HG02759 (cell line): ENCODE measurements around the gene TM4SF5.

ENCODE experiments used
- ATAC-seq: cut with Tn5 transposase; IDR thresholded peaks from one replicate; pipeline ENCODE4 v1.9.1; 2021; ENCODE audit warnings: mild to moderate bottlenecking, moderate library complexity; ENCODE audit not compliant: unreplicated experiment

TM4SF5 gene, protein sequence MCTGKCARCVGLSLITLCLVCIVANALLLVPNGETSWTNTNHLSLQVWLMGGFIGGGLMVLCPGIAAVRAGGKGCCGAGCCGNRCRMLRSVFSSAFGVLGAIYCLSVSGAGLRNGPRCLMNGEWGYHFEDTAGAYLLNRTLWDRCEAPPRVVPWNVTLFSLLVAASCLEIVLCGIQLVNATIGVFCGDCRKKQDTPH

DNA sequence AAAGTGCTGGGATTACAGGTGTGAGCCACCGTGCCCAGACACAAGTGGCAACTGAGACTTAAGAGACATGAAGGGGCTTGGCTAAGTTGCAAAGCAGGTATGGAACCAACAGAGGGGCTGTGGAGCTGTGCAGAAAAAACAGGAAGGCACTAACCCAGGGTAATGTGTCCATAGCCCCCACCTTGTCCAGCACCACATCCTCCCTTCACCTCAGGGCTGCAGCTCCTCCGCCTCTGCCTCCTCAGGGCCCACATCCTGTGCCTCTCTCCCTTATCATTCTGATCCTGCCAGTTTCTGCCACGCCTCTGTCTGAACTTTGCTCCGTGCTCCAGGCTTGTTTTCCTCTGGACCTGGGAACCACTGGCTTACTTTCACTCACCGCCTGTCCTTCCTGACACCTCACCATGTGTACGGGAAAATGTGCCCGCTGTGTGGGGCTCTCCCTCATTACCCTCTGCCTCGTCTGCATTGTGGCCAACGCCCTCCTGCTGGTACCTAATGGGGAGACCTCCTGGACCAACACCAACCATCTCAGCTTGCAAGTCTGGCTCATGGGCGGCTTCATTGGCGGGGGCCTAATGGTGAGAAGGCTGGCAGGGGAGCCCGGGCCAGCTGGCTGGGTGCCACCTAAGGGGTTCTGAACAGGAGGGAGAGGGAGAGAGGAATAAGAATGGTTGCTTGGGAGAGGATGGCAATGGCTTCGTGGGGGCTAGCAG lies at the start of gene TM4SF5:
TM4SF5 (plus strand) TSS at position 368 of the 716 bp plus-strand sequence; CDS start at position 405, 37 bp downstream.
- no peak for ATAC-seq

DNA sequence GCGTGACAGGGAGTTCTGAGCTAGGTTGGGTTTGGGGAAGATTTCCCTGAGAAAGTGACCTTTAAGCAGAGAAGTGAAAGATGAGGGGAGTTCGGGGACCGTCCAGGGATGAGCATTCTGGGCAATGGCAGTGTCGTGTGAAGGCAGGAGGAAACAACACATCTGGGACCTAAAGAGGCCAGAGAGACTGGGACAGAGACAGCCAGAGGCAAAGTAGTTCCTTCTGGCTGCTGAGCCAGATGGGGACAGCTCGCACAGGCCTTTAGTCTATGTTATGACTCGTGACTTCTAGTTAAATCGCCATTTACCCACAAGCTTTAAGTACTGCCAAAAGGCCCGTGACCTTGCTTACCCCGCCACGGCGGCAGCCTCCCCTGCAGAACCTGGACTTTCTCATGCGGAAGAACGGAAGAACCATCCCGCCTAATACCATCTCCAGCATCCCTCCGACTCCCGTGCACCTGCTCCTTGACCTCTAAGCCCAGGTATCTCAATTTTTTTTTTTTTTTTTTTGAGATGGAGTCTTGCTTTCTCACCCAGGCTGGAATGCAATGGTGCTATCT lies 48.9 kb upstream of the TM4SF5 start:
- ATAC-seq, result no peak

DNA sequence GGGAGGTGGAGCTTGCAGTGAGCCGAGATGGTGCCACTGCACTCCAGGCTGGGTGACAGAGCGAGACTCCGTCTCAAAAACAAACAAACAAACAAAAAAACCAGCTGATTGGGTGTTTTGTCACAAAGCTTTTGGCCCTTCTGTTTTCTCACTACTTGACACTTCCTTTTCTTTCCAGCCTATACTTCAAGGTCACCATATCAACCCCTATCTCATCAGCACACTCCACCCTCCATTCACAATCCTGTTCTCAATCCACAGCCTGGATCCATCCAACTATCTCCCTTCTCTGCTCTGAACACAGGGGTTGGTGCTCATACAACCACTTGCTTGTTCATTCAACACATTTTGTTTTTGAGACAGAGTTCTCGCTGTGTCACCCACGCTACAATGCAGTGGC lies 47.0 kb upstream of the TM4SF5 start:
- ATAC-seq, result no peak

DNA sequence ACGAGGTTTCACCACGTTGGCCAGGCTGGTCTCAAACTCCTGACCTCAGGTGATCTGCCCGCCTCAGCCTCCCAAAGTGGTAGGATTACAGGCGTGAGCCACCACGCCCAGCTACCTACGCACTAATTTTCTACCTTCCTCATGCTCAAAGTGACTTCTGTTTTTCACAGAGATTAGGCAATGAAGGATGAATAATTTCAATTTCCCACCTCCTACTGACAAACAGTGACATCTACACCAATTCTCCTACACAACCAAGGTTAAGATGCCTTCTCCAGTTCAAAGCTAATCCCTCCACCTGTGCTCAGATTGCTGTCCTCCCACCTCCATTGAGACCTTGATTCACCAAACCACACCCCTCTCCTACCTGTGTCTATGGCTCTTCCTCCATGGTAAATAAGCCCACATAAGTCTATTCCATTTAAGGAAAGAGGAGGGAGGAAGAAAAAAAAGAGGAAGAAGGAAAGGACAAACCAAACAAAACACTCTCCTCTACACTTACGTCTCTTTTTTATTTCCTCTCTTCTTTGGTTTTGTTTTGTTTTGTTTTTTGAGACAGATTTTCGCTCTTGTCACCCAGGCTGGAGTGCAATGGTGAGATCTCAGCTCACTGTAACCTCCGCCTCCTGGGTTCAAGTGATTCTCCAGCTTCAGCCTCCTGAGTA lies 45.9 kb upstream of the TM4SF5 start:
- no peak for ATAC-seq

DNA sequence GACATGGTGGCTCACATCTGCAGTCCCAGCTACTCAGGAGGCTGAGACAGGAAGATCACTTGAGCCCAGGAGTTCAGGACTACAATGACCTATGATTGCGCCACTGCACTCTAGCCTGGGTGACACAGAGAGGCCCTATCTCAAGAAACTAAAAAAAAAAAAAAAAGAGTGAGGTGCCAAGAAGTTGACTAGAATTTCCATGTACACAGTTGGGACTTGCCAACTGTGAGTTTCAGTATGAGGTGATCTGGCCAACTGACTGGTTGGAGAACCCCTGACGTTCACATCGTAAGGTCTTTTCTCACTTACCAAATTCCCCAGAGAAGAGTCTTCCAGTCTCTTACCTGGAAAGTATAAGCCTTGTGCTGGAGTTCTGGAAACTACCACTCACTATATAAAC lies 43.6 kb upstream of the TM4SF5 start:
- no peak for ATAC-seq

DNA sequence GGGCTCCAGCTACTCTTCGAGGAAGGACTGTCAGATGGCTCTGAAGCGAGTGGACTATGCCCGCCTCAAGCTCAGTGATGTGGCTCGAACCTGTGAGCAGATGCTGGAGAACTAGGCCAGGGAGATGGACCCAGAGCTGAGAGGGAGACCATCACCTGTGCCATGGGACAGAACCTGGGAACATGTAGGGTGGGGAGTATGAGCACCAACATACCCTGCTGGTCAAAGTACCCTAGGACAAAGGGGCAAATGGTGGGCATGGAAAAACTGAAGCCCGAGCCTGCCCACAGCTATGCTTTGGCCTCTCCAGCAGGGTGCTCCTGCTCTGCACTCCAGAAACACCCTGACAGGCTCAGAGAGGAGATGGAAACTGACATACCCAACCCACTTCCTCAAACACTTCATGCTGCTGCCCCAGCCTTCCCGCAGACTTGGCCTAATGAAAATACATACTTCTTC lies 38.6 kb upstream of the TM4SF5 start:
- ATAC-seq, result no peak

DNA sequence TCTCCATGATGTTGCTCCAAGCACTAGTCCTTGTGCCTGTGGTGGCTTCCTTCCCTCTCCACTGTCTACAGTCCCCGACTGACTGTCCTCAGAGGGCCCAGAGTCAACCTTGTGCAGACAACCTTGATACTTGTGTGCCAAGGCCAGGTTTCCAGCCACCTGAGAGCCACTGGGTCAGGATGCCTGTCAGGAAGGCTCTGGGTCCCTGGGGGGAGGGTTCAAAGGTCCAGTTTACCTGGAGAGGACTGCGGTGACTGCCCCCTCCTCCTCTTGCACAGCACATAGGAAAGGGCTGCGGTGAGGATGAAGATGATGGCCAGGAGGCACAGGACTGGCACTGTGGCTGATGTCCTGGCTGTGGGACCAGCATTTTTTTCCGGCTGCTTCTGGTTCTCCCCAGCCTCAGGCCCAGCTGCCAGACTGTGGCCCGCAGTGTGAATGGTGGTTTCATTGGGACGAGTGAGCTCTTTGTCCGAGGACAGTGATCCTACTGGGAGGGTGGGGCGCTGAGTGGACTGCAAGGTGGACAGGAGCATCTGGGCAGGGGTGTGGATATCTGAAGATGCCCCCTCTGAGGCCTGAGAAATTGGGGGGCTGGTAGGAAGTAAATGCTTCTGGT lies 36.7 kb upstream of the TM4SF5 start:
- ATAC-seq, result no peak

DNA sequence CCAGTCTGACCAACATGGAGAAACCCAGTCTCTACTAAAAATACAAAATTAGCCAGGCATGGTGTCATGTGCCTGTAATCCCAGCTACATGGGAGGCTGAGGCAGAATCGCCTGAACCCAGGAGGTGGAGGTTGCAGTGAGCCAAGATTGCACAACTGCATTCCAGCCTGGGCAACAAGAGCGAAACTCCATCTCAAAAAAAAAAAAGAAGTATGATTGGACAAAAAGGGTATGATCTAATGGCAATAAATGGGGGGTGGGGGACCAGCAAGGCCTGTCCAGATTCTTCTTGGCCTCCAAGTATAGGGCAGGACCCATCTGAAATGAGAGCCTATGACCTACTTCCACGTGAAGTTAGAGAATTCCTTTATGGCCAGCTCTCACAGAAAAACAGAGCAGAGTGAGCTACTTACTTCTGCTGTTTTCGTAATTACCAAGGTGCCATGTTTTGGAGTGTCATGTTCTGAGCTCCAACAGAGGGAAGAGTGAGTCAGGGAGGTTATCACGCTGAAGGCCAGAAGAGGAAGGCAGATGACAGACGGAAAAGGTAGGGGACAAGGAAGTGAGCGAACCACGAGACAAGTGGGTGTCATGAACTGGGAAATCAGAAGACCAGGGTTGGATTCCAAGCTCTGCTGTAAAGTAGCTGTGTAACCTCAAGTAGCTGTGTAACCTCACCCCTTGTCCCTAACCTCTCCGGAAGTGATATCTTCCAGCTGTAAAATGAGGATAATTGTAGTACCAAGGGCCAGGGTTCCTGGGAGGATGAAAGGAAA lies 35.6 kb upstream of the TM4SF5 start:
- no peak for ATAC-seq

DNA sequence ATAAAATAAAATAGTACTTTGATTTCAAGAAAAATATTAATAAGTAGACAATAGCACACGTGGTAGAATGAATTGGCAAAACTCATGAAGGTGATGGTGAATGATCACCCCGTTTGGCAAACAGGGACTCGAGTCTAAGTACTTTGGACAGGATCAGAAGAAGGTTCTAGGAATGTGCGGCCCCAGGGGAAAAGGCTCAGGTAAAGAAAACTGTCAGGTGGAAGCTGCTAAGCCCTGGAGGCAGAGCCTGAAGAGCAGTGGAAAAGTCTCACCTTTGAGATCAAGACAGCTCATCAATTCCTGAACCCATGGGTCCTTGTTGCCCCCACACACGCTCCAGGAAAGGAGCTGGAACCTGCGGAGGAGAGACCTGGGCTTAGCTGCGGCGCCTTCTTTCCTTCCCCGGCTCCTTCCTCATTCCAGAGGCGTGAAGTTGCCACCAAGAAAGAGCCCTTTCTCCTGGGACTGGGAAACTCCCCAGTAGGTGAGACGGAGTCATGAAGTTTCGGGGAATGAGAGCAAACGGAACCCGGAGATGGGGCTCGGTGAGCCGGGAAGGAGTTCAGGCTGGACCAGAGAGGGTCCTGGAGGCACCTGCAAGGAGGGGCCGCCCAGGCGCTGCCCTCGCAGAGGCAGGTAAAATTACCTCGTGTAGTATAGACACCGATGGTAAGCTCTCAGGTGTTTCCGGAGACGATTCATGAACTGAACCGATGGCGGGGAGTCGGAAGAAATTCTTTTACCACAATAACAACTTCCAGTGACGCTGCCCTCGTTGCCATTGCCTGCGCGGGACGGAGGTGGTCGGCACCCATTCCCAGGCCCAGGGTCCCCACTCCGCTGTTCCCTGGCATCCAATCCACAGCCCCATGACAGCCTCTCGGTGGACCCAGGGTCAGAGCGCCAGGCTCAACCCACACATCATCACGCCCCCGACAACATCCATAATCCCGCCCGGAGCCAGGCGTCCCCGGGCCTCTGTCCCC lies 33.3 kb upstream of the TM4SF5 start:
- ATAC-seq, result no peak

DNA sequence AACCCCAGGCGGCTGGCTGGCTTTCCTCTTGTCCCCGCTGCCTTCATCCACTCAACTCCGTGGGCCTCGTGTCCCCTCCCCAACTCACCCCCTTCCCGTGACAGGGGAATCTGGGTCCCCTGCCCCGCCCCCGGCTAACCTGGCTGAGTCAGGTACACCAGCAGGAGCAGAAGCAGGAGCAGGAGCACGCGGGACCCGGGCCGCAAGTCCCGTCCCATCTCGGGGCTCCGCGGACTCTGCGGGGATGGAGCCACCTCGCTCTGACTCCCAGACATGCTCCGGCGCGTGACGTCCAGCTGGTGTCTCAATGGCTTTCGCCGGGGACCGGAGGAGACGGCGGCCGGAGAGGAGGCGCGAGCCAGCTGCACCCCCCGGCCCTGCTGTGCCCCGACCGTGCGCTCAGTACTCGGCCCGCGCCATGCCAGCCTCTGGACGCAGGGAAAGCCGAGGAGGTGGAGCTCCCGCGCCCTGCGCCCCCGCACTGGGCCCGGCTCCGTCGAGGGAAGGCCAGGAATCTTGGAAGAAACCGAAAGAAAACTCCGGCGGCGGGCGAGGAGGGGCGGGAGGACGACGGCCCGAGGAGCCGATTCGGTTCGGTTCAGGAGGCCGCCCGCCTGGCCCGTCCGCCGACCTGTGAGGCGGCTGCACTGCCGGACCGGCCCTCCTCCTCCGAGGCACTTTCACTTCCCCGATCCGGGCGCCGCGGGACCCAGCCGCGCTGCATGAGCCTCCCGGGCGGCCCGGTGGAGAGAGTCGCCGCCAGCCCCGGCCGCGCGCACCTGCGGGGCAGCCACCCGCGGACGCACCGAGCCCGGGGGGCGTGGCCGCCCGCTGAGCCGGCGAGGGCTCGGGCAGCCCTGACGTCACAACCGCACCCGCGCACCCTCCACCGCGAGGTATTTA lies 32.3 kb upstream of the TM4SF5 start, which contains the start of the genes CXCL16 and ZMYND15:
CXCL16 (minus strand) TSS at position 807 of the 903 bp plus-strand sequence; CDS start at position 218, 589 bp downstream.
ZMYND15 (plus strand) TSS at position 712 of the 903 bp plus-strand sequence. CDS start 716 bp downstream, outside the sequence.
- ATAC-seq, result peak; percentile 55

DNA sequence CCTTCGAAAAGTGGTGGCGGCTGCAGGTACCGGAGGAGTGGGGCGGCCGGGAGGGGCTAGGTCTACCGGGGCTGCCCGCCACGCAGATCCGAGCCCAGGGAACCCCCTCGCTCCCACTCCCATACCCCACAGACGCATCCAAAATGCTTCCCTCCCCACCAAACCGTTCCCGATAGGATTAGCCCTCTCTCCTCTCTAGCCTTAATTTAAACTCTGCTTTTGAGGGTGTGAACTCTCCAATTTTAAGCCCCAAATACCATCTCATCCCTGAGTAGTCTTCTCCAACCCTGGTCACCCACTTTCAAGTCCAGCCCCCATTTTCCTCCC lies 31.7 kb upstream of the TM4SF5 start:
- ATAC-seq, result no peak

DNA sequence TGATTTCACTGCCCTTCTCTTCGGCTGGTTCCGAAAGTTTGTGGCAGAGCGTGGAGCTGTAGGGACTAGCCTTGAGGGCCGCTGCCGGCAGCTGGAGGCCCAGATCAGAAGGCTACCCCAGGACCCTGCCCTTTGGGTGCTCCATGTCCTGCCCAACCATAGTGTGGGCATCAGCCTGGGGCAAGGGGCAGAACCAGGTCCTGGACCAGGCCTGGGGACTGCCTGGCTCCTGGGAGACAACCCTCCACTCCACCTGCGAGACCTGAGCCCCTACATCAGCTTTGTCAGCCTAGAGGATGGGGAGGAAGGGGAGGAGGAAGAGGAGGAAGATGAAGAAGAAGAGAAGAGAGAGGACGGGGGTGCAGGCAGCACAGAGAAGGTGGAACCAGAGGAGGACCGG lies 31.1 kb upstream of the TM4SF5 start:
- ATAC-seq, result no peak

DNA sequence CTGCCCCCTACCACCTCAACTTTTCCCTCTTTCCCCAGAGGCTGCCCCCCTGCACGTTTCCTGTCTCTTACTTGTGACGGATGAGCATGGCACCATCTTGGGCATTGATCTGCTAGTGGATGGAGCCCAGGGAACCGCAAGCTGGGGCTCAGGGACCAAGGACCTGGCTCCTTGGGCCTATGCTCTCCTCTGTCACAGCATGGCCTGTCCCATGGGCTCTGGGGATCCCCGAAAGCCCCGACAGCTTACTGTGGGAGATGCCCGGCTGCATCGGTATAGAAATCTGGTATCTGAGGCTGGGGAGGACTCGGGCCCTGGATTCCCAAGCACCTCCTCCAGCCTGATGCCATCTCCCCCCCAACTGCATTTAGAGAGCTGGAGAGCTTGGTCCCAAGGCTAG lies 30.1 kb upstream of the TM4SF5 start:
- no peak for ATAC-seq

DNA sequence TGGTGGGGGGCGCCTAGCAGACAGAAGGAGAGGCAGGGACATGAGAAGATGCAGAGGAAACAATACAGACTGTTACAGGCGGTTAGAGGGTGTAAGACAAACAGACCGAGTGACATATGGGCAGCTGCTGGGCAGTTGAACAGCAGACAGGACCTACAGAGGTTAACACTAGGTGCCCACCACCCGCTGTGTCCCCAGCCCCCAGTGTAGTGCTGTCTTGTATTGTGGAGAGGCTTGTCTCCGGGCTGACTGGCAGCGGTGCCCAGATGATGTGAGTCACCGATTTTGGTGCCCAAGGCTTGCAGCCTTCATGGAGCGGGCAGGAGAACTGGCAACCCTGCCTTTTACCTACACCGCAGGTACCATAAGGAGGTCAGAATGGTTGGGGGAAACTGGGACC lies 29.6 kb upstream of the TM4SF5 start:
- no peak for ATAC-seq

DNA sequence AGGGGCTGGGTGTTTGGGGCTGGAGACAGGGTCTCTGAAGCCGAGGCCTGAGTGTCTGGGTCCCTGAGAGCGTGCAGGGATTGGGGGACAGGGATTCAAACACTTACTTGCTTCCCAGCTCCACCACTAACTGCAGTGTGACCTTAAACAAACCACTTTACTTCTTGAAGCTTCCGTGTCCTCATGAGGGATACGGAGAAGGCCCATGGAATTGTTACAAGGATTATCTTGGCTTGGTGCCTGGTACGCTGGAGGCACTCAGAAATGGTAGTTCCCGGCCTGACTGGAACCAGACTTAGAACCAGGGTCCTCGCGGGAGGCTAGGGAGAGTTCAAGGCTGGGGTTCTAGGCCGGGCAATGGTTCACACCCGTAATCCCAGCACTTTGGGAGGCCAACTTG lies 29.1 kb upstream of the TM4SF5 start:
- ATAC-seq, result no peak

DNA sequence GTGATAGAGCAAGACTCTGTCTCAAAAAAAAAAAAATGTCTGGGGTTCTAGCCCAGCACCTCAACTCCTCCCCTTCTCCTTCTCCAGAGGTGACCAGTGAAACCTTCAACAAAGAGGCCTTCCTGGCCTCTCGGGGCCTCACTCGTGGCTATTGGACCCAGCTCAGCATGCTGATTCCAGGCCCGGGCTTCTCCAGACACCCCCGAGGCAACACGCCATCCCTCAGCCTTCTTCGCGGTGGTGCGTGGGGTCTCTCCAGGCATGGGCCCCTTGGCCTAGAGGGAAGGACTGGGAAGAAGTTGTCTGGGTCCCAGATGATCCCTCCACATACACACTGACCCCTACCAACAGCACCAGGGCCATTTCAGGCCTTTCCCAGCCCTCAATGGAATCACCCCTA lies 28.5 kb upstream of the TM4SF5 start:
- no peak for ATAC-seq

DNA sequence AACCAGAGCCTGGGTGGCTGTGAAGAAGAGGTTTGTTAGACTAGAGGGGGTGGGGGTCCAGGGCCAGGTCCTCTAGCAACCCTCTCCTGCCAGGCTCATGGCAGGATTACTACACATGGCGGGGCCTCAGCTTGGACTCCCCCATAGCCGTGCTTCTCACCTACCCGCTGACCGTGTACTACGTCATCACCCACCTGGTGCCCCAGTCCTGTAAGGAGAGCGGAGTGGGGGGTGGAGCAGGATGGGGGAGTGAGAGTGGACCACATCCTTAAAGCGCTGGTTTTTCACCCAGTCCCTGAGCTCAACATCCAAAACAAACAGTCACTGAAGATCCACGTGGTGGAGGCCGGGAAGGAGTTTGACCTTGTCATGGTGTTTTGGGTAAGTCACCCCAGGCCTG lies 27.8 kb upstream of the TM4SF5 start:
- ATAC-seq, result no peak
